Progenitor cell of endocrine pancreas (in vitro differentiated cells): ENCODE results near the gene CDH16. TPM values are rescaled to one million over a fixed set of nuclear protein-coding genes. Genes with fewer than 3 reads are reported as not detected.
"Not testable (repeated sequence)": the region's sequence is repeated elsewhere in the genome, so short reads cannot be mapped to it uniquely, and the experiment has no call there.

ENCODE experiments used
- DNase-seq: peaks from one replicate; pipeline ENCODE4 v3.0.0; 2021; ENCODE audit warnings: low spot score; ENCODE audit not compliant: unreplicated experiment
- H3K27ac Mint-ChIP-seq: 2 replicates; pipeline ENCODE4 v1.8.0; 2021; ENCODE audit warnings: mild to moderate bottlenecking, moderate library complexity, mixed read lengths
- H3K27me3 Mint-ChIP-seq: 2 replicates; pipeline ENCODE4 v1.8.0; 2021; ENCODE audit warnings: mixed read lengths
- H3K36me3 Mint-ChIP-seq: 2 replicates; pipeline ENCODE4 v1.8.0; 2022; ENCODE audit warnings: mixed read lengths; ENCODE audit not compliant: insufficient read depth
- H3K4me1 Mint-ChIP-seq: 2 replicates; pipeline ENCODE4 v1.8.0; 2021; ENCODE audit warnings: low read depth, mixed read lengths
- H3K4me3 Mint-ChIP-seq: 2 replicates; pipeline ENCODE4 v1.8.0; 2021; ENCODE audit warnings: low read depth, mild to moderate bottlenecking, moderate library complexity, mixed read lengths
- H3K9me3 Mint-ChIP-seq: 2 replicates; pipeline ENCODE4 v1.8.0; 2021; ENCODE audit warnings: low read depth, mixed read lengths
- CTCF ChIP-seq: fragments of 200-600 bp; sonication (generic); IDR thresholded peaks from one replicate; pipeline ENCODE4 v1.5.0; 2021; ENCODE audit warnings: antibody characterized with exemption, mild to moderate bottlenecking; ENCODE audit not compliant: unreplicated experiment
- total RNA-seq: library from RNA; stranded (reverse); gene quantifications from 2 replicates; pipeline ENCODE4 v1.2.1, GENCODE V29; 2021

The CDH16 gene
- total RNA-seq, 1 donor from 2014 or later = not detected

GRCh38 chr16:66945939-66946338 is 27.3 kb upstream of the CDH16 start:
- no peak for DNase-seq
- peaks cover 12% of the 10 kb centered on the region for H3K27me3 Mint-ChIP-seq
- TF ChIP-seq CTCF = no peak
- H3K4me3 Mint-ChIP-seq = no peak overlapping the region
- H3K36me3 Mint-ChIP-seq = peaks cover 11% of the 10 kb centered on the region
- no peak overlapping the region for H3K27ac Mint-ChIP-seq
- H3K9me3 Mint-ChIP-seq = no peaks in the 10 kb centered on the region
- H3K4me1 Mint-ChIP-seq = no peaks in the 10 kb centered on the region

GRCh38 chr16:66944971-66945370 is 26.3 kb upstream of the CDH16 start:
- H3K36me3 Mint-ChIP-seq = peaks cover 11% of the 10 kb centered on the region
- not testable (repeated sequence) for H3K27me3 Mint-ChIP-seq, H3K27ac Mint-ChIP-seq, H3K4me1 Mint-ChIP-seq, H3K9me3 Mint-ChIP-seq, H3K4me3 Mint-ChIP-seq, DNase-seq

- TF ChIP-seq CTCF = no peak
- no peak for DNase-seq
- Mint-ChIP-seq H3K27ac (peak overlapping the region; percentile 42), H3K27me3 (peaks cover 6% of the 10 kb centered on the region), H3K9me3 (no peaks in the 10 kb centered on the region), H3K36me3 (peaks cover 11% of the 10 kb centered on the region), H3K4me1 (no peaks in the 10 kb centered on the region), H3K4me3 (no peak overlapping the region)
Observed at GRCh38 chr16:66944054-66944441, 25.4 kb upstream of the CDH16 start.

- Mint-ChIP-seq H3K4me1 (no peaks in the 10 kb centered on the region), H3K4me3 (no peak overlapping the region), H3K27me3 (peaks cover 6% of the 10 kb centered on the region), H3K9me3 (no peaks in the 10 kb centered on the region), H3K36me3 (peaks cover 11% of the 10 kb centered on the region), H3K27ac (no peak overlapping the region)
- TF ChIP-seq CTCF = no peak
- no peak for DNase-seq
Observed at GRCh38 chr16:66943426-66944053, 24.9 kb upstream of the CDH16 start.

GRCh38 chr16:66942981-66943380 is 24.3 kb upstream of the CDH16 start:
- H3K27ac Mint-ChIP-seq = no peak overlapping the region
- DNase-seq = no peak
- H3K4me1 Mint-ChIP-seq = no peaks in the 10 kb centered on the region
- peaks cover 11% of the 10 kb centered on the region for H3K36me3 Mint-ChIP-seq
- no peak overlapping the region for H3K4me3 Mint-ChIP-seq
- TF ChIP-seq CTCF = no peak
- H3K27me3 Mint-ChIP-seq = peaks cover 6% of the 10 kb centered on the region
- no peaks in the 10 kb centered on the region for H3K9me3 Mint-ChIP-seq

- Mint-ChIP-seq H3K4me3 (no peak overlapping the region), H3K9me3 (no peaks in the 10 kb centered on the region), H3K36me3 (peaks cover 11% of the 10 kb centered on the region), H3K27me3 (no peaks in the 10 kb centered on the region), H3K27ac (no peak overlapping the region), H3K4me1 (peaks cover 5% of the 10 kb centered on the region)
- no peak for TF ChIP-seq CTCF
- DNase-seq = no peak
Observed at GRCh38 chr16:66940236-66940635, 21.6 kb upstream of the CDH16 start.
